Right lobe of liver (tissue), 6 donors: Measurements from ENCODE around the gene MTERF1. TPM values are rescaled to one million over a fixed set of nuclear protein-coding genes. Genes with fewer than 3 reads are reported as not detected.

ENCODE experiments used
- ATAC-seq, 4 donors: fragments of 200-7000 bp; cut with Tn5 transposase; one replicate each; pipeline ENCODE4 v1.9.1; 2020; ENCODE audit warnings: mild to moderate bottlenecking in 4 of 4, moderate library complexity in 4 of 4
- DNase-seq, 3 donors: peaks; one replicate each; pipeline ENCODE4 v3.0.0-alpha.2; 2020
- H3K27ac ChIP-seq, 3 donors: fragments of 200-600 bp; one replicate each; pipeline ENCODE4 v1.8.0; 2022
- H3K27me3 ChIP-seq, 2 donors: fragments of 200-600 bp; one replicate each; pipeline ENCODE4 v1.8.0; 2022
- H3K36me3 ChIP-seq, 4 donors: fragments of 200-600 bp; sonication (generic) in 1 of 4; one replicate each; pipeline versions ENCODE4 v1.5.1 to v1.8.0; 2017 to 2022; ENCODE audit warnings: control low read depth in 1 of 4
- H3K4me1 ChIP-seq, 4 donors: fragments of 200-600 bp; sonication (generic) in 1 of 4; one replicate each; pipeline versions ENCODE4 v1.5.1 to v1.8.0; 2017 to 2022; ENCODE audit warnings: control low read depth in 1 of 4
- H3K4me3 ChIP-seq, 3 donors: fragments of 200-600 bp; one replicate each; pipeline ENCODE4 v1.8.0; 2022
- H3K9me3 ChIP-seq, 4 donors: fragments of 200-600 bp; sonication (generic) in 1 of 4; one replicate each; pipeline versions ENCODE4 v1.5.1 to v1.8.0; 2017 to 2022; ENCODE audit warnings: control low read depth in 1 of 4
- CTCF ChIP-seq, 4 donors: fragments of 200-600 bp in 3 of 4; fragments of 450-650 bp in 1 of 4; IDR thresholded peaks; one replicate each; pipeline versions ENCODE4 v1.5.1 to v1.8.0; 2016 to 2022; ENCODE audit warnings: antibody characterized with exemption in 4 of 4, mild to moderate bottlenecking in 2 of 4
- POLR2A ChIP-seq: fragments of 450-650 bp; IDR thresholded peaks from one replicate; pipeline ENCODE4 v1.6.1; 2017; ENCODE audit warnings: antibody characterized with exemption, mild to moderate bottlenecking
- WGBS: methylation state at CpG from one replicate; pipeline ENCODE4 v1.1.6; 2018; ENCODE audit warnings: low coverage, low lambda C conversion rate; ENCODE audit not compliant: insufficient coverage; ENCODE audit errors: missing lambda C conversion rate; 5-methylcytosine and 5-hydroxymethylcytosine counted together
- intact Hi-C, 2 donors: fragments of 100-400 bp; cut with DNase I; formaldehyde crosslinking; loops; one replicate each; pipeline versions ENCODE4 v1.11.2 to v1.14.1; 2022
- long read RNA-seq: library from polyadenylated mRNA; unstranded; transcript quantifications from one replicate; pipeline ENCODE4 v2.0.0, GENCODE V29; 2019
- total RNA-seq, 6 experiments: library from RNA; depleted of rRNA in 2 of 6; stranded (reverse); fragments of >200 nt in 2 of 6; fragmentation: NEBNext Ultra II Directional in 3 of 6; extraction: Animal tissue kit (Norgen Biotek cat#: 25700) in 3 of 6; gene quantifications; one replicate each; pipeline versions ENCODE4 v1.1.0 to v1.2.4, GENCODE V29; 2016 to 2023
- donor health status: DM: no; HTN: yes; CAD: no.
- donor health status: DM: no; HTN: no; CAD: no.
- donor health status: DM: no; HTN: no; CAD: no.
- donor health status: DM: no; HTN: yes; CAD: no.
- donor health status: DM: no; HTN: yes; CAD: no.

Gene MTERF1
- 1 to 10 TPM; 4.9 to 9.9 (median 7.7) TPM for total RNA-seq
- long read RNA-seq, partial matches to known transcripts, result 0 of 5 reads
- long read RNA-seq, other reads (novel, unspliced or antisense), result 1 of 5 reads

GRCh38 chr7:91880413-91881241 lies at the start of gene MTERF1:
MTERF1 (minus strand) TSS chr7:91880702; CDS start chr7:91880083, 619 bp downstream.
- Histone ChIP-seq H3K4me3 (peak within 1 kb of the TSS; percentile 75 to 86 (median 80)), H3K27ac (peak within 1 kb of the TSS in 1 of 3 donors; percentile 38), H3K36me3 (no peaks in the 10 kb centered on the region), H3K27me3 (no peaks in the 10 kb centered on the region), H3K4me1 (peaks cover 0 to 7% (median 0%) of the 10 kb centered on the region in 4 donors), H3K9me3 (no peaks in the 10 kb centered on the region)
- WGBS, result 9% methylated on average over 34 of the region's 43 CpGs
- ATAC-seq (peak; percentile 100), DNase-seq (peak; percentile 90 to 92 (median 91))
- TF ChIP-seq POLR2A (peak; percentile 28), CTCF (IDR thresholded peaks at IDR 0.05) (peak; percentile 93 to 96 (median 94))
- intact Hi-C loops, result no loop called here

GRCh38 chr7:91929463-91929862 lies 49.0 kb upstream of the MTERF1 start:
- 80% methylated on average over 3 of the region's 3 CpGs for WGBS
- Histone ChIP-seq H3K27ac (no peak overlapping the region), H3K4me1 (no peaks in the 10 kb centered on the region), H3K9me3 (no peaks in the 10 kb centered on the region), H3K4me3 (no peak overlapping the region), H3K36me3 (no peaks in the 10 kb centered on the region), H3K27me3 (no peaks in the 10 kb centered on the region)
- intact Hi-C loops, result no loop called here
- DNase-seq, result no peak
- no peak for ATAC-seq
- TF ChIP-seq POLR2A (no peak), CTCF (IDR thresholded peaks at IDR 0.05) (no peak)

- Histone ChIP-seq H3K27me3 (no peaks in the 10 kb centered on the region), H3K9me3 (no peaks in the 10 kb centered on the region), H3K4me1 (no peaks in the 10 kb centered on the region), H3K4me3 (no peak overlapping the region), H3K36me3 (no peaks in the 10 kb centered on the region), H3K27ac (no peak overlapping the region)
- no peak for DNase-seq
- ATAC-seq, result no peak
- TF ChIP-seq POLR2A (no peak), CTCF (IDR thresholded peaks at IDR 0.05) (no peak)
- 73% methylated on average over 5 of the region's 6 CpGs for WGBS
- intact Hi-C loops, result no loop called here
Observed at GRCh38 chr7:91927912-91928311, 47.4 kb upstream of the MTERF1 start.

- Histone ChIP-seq H3K4me3 (no peak overlapping the region), H3K9me3 (no peaks in the 10 kb centered on the region), H3K27me3 (no peaks in the 10 kb centered on the region), H3K4me1 (no peaks in the 10 kb centered on the region), H3K36me3 (no peaks in the 10 kb centered on the region), H3K27ac (no peak overlapping the region)
- TF ChIP-seq CTCF (IDR thresholded peaks at IDR 0.05) (no peak), POLR2A (no peak)
- WGBS, result 44% methylated on average over 4 of the region's 4 CpGs
- DNase-seq, result no peak
- ATAC-seq, result no peak
- intact Hi-C loops, result no loop called here
Observed at GRCh38 chr7:91922857-91923256, 42.4 kb upstream of the MTERF1 start.
